NOMO-1 (cell line): Measurements from ENCODE around the gene MAN2A1.

ENCODE experiments used
- DNase-seq, 2 experiments: peaks; one replicate each; lab custom pipeline; 2025; ENCODE audit not compliant: unreplicated experiment in 2 of 2; lab: John Stamatoyannopoulos, UW

The MAN2A1 gene

GRCh38 chr5:109678447-109678846, 11.3 kb upstream of the MAN2A1 start:
- no peak for DNase-seq

- DNase-seq: no peak
Measured at GRCh38 chr5:109681763-109682162, 8.0 kb upstream of the MAN2A1 start.

GRCh38 chr5:109682383-109682782, 7.3 kb upstream of the MAN2A1 start:
- no peak for DNase-seq

DNA sequence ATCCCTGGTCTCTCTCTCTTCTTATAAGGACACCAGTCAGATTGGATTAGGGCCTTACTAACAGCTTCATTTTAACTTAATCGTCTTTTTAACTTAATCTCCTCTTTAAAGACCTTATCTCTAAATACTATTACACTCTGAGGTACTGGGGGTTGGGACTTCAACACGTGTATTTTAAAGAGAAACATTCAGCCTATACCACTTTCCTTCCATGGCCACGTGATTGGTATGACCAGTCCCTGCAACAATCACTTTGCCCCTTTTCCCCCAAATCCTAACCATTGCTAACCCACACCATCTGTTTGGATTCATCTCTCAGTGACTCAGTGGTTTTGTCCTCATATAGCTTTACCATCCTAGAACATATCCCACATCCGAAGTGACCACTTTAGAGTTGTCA, 3.8 kb upstream of the MAN2A1 start:
- DNase-seq: no peak

- DNase-seq: peak; percentile 78 to 85
Measured at GRCh38 chr5:109688630-109688969, 1.1 kb upstream of the MAN2A1 start.

DNA sequence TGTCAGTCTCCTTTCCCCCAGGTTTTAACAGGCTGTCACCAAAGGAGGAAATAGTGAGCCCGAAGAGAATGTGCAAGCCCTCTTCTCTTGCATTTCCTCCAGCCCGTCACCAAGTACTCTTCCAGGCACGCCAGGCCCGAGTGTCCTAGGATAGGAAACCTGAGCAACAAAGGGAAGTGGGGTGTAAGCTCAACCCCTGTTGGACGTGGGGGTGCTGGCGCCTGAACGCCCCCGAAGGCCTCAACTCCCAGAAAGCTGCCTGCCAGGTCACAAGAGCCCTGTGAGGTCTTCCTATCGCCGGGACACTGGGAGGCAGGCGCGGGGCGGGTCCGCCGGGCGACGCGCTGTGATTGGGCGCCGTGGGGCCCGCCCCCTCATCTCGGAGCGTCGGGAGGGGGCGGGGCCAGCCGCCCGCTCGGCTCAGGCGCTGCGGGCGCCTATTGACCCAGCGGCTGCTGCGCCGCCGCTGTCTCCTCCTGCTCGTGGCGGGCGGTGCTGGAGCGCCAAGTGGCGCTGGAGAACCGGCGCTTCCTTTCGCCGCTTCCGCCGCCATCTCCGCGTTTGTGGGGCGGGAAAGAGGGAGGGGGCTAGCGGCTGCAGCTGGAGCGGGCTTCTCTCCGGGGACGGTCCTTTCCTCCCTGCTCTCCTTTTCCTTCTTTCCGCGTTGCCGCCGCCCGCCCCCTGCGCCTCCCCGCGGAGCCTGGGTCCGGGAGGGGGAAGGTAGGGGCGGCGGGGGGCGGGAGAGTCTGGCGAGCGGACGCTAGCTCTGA, 572 bp upstream of the MAN2A1 start:
- DNase-seq: peak; percentile 85 to 88

DNA sequence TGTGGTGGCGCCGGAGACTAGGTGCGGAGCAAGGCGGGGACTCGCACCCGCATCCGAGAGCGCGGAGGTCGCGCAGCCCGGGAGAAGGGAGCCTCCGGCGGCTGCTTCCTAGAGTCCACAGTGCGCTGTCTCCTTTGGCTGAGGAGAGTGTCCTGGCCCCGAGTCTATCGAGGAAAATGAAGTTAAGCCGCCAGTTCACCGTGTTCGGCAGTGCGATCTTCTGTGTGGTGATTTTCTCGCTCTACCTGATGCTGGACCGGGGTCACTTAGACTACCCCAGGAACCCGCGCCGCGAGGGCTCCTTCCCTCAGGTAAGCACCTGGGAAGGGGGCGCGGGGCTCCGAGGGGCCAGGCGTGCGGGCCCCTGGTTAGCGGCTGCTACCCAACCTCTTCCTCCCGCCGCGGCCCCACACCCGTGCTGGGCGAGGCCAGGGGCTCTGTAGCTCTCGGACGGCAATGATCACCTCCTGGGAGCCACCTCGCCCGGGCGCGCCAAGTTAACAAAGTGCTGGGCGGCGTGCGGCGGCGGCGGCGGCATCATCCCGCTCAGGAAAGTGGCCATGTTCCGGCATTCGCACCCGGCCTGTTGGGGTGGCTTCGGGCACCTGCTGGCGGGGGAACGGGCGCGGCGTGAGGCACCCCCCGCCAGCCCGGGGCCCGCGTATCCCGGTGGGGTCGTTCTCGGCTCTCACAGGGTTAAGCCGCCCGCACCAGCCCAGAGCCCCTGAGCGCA, 681 bp downstream of the MAN2A1 start:
- DNase-seq: peak; percentile 32 to 34

GRCh38 chr5:109690975-109691574, 1.3 kb downstream of the MAN2A1 start:
- peak; percentile 71 to 72 for DNase-seq

- DNase-seq: no peak
Measured at GRCh38 chr5:109691996-109692395, 2.3 kb downstream of the MAN2A1 start.

- no peak for DNase-seq
Measured at GRCh38 chr5:109692852-109693251, 3.1 kb downstream of the MAN2A1 start.

GRCh38 chr5:109693535-109694400, 4.0 kb downstream of the MAN2A1 start:
- DNase-seq: no peak

- DNase-seq: no peak
Measured at GRCh38 chr5:109694451-109694891, 4.7 kb downstream of the MAN2A1 start.

- DNase-seq: peak in 1 of 2 experiments; percentile 46
Measured at GRCh38 chr5:109695005-109695926, 5.5 kb downstream of the MAN2A1 start.

- no peak for DNase-seq
Measured at GRCh38 chr5:109697339-109697738, 7.6 kb downstream of the MAN2A1 start.

GRCh38 chr5:109700516-109701153, 10.9 kb downstream of the MAN2A1 start:
- no peak for DNase-seq

- no peak for DNase-seq
Measured at GRCh38 chr5:109701252-109701651, 11.5 kb downstream of the MAN2A1 start.

DNA sequence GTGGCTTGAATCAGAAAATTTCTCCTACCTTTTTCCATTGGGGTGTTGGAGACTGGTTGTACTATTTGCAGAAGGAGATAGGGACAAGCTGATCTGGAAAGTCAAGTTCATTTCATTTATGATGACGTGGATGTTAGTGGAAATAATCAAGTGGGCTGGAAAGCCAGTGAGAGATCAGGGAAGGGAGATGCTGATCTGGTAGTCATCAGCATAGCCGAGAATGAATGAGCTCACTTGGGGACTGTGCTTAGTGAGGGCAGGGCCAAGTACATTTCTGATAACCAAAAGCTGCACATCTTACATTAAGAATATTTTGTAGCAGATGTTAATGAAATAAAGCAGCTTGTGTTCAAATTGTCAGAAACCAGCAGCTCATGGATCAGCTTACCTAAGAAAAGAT, 12.1 kb downstream of the MAN2A1 start:
- no peak for DNase-seq

DNA sequence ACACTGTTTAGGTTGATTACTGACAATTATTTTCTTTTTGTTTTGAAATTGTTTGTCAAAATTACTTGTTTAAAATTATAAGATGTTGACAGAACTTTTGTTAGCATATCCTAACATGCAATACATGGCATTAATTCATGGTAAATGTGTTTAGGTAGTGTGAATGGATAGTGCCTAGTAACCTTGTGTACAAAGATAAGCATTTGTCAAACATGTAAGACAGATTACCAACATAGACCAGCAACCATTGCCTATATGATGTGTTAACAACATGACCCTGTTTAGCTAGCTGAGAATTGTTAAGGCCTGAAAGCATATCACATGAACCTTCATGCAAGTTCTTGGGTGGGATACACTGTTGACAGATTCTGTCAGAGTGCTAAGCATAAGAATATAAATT, 13.4 kb downstream of the MAN2A1 start:
- no peak for DNase-seq

GRCh38 chr5:109703829-109704228, 14.1 kb downstream of the MAN2A1 start:
- DNase-seq: no peak
